Measurements from ENCODE around the gene FARP2.

GRCh38 chr2:241324775-241325174, 31.3 kb upstream of the FARP2 start:
- no peak for TF ChIP-seq CTCF (IDR thresholded peaks at IDR 0.05)
- no peak for TF ChIP-seq POLR2A (IDR thresholded peaks at IDR 0.05)
- no peak for TF ChIP-seq POLR2AphosphoS5 (IDR thresholded peaks at IDR 0.05)
- no peak for TF ChIP-seq EP300 (IDR thresholded peaks at IDR 0.05)
